Memory B cell (primary cell): Measurements from ENCODE around the gene PTN.

Source experiments
- ATAC-seq: fragments of 150-1000 bp; cut with Tn5 transposase; 2 replicates; pipeline ENCODE4 v1.10.0; 2021; ENCODE audit warnings: low read depth, mild to moderate bottlenecking, moderate library complexity
- DNase-seq, 2 donors: peaks; one replicate each; pipeline ENCODE4 v3.0.0; 2022; ENCODE audit warnings: low spot score in 2 of 2
- H3K27ac Mint-ChIP-seq: one replicate; pipeline ENCODE4 v1.8.0; 2022; ENCODE audit warnings: mild to moderate bottlenecking, moderate library complexity, mixed read lengths
- H3K27me3 Mint-ChIP-seq: one replicate; pipeline ENCODE4 v1.8.0; 2022; ENCODE audit warnings: mixed read lengths
- H3K36me3 Mint-ChIP-seq: one replicate; pipeline ENCODE4 v1.8.0; 2022; ENCODE audit warnings: mild to moderate bottlenecking, mixed read lengths
- H3K4me1 Mint-ChIP-seq: one replicate; pipeline ENCODE4 v1.8.0; 2022; ENCODE audit warnings: mixed read lengths
- H3K4me3 Mint-ChIP-seq: one replicate; pipeline ENCODE4 v1.8.0; 2022; ENCODE audit warnings: mild to moderate bottlenecking, moderate library complexity, mixed read lengths
- H3K9me3 Mint-ChIP-seq: one replicate; pipeline ENCODE4 v1.8.0; 2022; ENCODE audit warnings: mixed read lengths

PTN gene, protein sequence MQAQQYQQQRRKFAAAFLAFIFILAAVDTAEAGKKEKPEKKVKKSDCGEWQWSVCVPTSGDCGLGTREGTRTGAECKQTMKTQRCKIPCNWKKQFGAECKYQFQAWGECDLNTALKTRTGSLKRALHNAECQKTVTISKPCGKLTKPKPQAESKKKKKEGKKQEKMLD

GRCh38 chr7:137343281-137343841 lies at the start of gene PTN:
PTN (minus strand) TSS chr7:137343733; CDS start chr7:137254973, 88,760 bp downstream.
- Mint-ChIP-seq H3K4me1 (peaks cover 2% of the 10 kb centered on the region), H3K27me3 (no peaks in the 10 kb centered on the region), H3K4me3 (no peak within 1 kb of the TSS), H3K36me3 (no peaks in the 10 kb centered on the region), H3K9me3 (peaks cover 2% of the 10 kb centered on the region), H3K27ac (no peak within 1 kb of the TSS)
- no peak for ATAC-seq
- no peak for DNase-seq

- Mint-ChIP-seq H3K4me1 (no peaks in the 10 kb centered on the region), H3K36me3 (no peaks in the 10 kb centered on the region), H3K9me3 (peaks cover 3% of the 10 kb centered on the region), H3K27ac (no peak overlapping the region), H3K4me3 (no peak overlapping the region), H3K27me3 (no peaks in the 10 kb centered on the region)
- DNase-seq (no peak), ATAC-seq (no peak)
These were observed 46.5 kb upstream of the PTN start for GRCh38 chr7:137390076-137390475.

GRCh38 chr7:137388916-137389315 lies 45.4 kb upstream of the PTN start:
- Mint-ChIP-seq H3K27me3 (no peaks in the 10 kb centered on the region), H3K4me3 (no peak overlapping the region), H3K36me3 (no peaks in the 10 kb centered on the region), H3K9me3 (peaks cover 1% of the 10 kb centered on the region), H3K27ac (no peak overlapping the region), H3K4me1 (no peaks in the 10 kb centered on the region)
- no peak for ATAC-seq
- DNase-seq = no peak

DNA sequence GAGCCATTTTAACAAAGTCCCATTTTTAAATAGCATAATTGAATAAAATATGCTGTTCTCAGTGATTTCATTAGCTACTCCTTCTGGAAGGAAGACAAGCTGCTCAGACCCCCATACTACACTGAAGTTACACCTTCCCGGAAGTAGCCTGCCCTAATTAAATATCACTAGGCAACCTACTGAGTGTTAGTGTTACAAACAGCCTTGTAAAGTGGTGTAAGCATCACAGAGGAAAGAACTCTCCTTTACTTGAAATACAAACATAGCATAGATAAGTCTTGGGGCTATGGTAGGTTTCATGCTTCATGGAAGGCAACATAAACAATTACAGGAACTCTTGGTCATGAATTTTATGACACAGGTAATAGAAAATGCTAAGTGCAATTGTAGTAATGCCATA lies 43.4 kb upstream of the PTN start:
- Mint-ChIP-seq H3K27ac (no peak overlapping the region), H3K9me3 (peaks cover 1% of the 10 kb centered on the region), H3K4me1 (no peaks in the 10 kb centered on the region), H3K27me3 (no peaks in the 10 kb centered on the region), H3K36me3 (no peaks in the 10 kb centered on the region), H3K4me3 (no peak overlapping the region)
- DNase-seq (no peak), ATAC-seq (no peak)

DNA sequence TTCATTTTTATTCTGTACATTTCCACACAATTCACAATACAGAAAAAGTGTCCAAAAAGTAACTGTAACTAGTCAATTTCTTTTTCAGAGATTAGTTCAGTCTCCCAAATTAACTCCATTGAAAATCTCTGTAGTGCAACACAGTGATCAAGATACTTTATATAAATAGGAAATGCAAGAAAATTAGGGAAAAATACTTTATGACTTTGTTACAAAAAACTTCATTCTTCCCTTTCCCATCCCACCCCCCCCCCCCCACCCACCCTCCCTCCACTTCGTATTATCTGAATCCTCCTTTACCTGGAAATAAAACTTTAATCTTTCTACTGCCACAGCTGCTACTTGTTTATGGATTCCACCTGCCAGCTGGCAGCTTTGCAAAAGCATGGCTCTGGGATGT lies 37.5 kb upstream of the PTN start:
- ATAC-seq (no peak), DNase-seq (no peak)
- Mint-ChIP-seq H3K27me3 (no peaks in the 10 kb centered on the region), H3K36me3 (no peaks in the 10 kb centered on the region), H3K4me3 (no peak overlapping the region), H3K27ac (no peak overlapping the region), H3K9me3 (peaks cover 5% of the 10 kb centered on the region), H3K4me1 (no peaks in the 10 kb centered on the region)

DNA sequence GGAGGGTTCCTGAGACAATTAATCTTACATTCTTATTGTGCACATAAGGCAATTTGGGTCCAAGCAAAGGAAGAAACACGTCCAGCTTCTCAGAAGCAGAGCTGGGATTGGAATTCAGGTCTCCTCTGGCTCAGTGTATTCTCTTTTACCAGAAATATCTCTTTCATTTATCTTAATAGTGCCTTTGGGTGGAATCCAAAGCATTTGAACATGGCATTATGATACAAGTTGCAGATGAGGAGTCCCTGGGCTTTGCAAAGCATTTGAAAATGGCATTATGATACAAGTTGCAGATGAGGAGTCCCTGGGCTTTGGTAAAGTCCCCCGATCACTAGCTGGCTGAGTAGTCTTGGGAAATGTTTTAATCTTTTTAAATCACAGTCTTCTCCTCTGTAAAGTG lies 30.0 kb upstream of the PTN start:
- ATAC-seq (no peak), DNase-seq (no peak)
- Mint-ChIP-seq H3K27ac (no peak overlapping the region), H3K4me3 (no peak overlapping the region), H3K9me3 (peaks cover 4% of the 10 kb centered on the region), H3K27me3 (no peaks in the 10 kb centered on the region), H3K36me3 (no peaks in the 10 kb centered on the region), H3K4me1 (no peaks in the 10 kb centered on the region)

DNA sequence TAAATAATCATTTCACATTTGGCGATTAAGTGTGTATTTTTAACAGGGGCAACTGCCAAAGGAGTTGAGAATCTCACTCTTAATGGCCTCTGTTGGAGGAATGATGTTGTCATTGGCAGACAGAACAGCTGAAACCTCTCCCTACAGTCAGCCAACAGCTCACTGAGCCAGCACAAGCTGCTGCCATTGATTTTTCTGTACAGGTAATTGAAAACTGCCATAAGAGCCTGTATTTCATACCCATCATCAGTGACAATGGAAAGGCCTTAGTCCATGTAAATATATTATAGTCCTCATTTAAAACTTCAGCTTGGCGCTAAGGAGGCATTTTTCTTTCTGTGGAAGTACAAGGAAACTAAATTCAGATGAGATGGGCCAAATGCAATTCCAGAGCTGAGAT lies 28.1 kb upstream of the PTN start:
- no peaks in the 10 kb centered on the region for H3K9me3 Mint-ChIP-seq
- no peak overlapping the region for H3K27ac Mint-ChIP-seq
- no peak for ATAC-seq

DNA sequence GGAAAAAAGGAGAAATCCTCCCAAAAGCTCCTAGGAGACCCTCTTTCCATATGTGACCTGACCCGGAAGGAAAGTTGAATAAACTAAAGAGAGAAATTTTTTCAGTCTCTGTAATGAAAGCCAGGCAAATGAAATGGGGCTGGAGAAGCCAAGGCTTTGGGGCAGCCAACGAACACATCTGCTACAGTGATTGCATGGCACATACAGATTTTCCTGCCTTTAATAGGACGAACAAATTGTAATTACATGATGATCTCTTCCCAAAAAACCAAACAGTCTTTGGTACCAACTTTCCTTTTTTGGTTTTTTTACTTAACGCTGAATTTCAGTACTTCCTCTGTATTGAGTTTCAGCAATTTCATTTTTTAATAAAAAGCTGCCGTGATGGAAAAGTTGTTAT lies 23.5 kb upstream of the PTN start:
- Mint-ChIP-seq H3K4me1 (no peaks in the 10 kb centered on the region), H3K36me3 (no peaks in the 10 kb centered on the region), H3K9me3 (peaks cover 10% of the 10 kb centered on the region), H3K27ac (no peak overlapping the region), H3K4me3 (no peak overlapping the region), H3K27me3 (no peaks in the 10 kb centered on the region)
- ATAC-seq (no peak), DNase-seq (no peak)

More for the DNA sequence above, 28.1 kb upstream of the PTN start:
- DNase-seq = no peak
- no peaks in the 10 kb centered on the region for H3K4me1 Mint-ChIP-seq
- no peaks in the 10 kb centered on the region for H3K36me3 Mint-ChIP-seq
- no peak overlapping the region for H3K4me3 Mint-ChIP-seq
- H3K27me3 Mint-ChIP-seq = no peaks in the 10 kb centered on the region

- no peak overlapping the region for H3K4me3 Mint-ChIP-seq
- peaks cover 19% of the 10 kb centered on the region for H3K9me3 Mint-ChIP-seq
- ATAC-seq (no peak), DNase-seq (no peak)
- no peaks in the 10 kb centered on the region for H3K27me3 Mint-ChIP-seq
- H3K4me1 Mint-ChIP-seq = no peaks in the 10 kb centered on the region
- no peak overlapping the region for H3K27ac Mint-ChIP-seq
- no peaks in the 10 kb centered on the region for H3K36me3 Mint-ChIP-seq
These were observed 20.1 kb upstream of the PTN start for GRCh38 chr7:137363683-137364082.

GRCh38 chr7:137360087-137360679 lies 16.6 kb upstream of the PTN start:
- H3K4me3 Mint-ChIP-seq = no peak overlapping the region
- no peak for ATAC-seq
- DNase-seq = no peak
- H3K27ac Mint-ChIP-seq = no peak overlapping the region
- H3K27me3 Mint-ChIP-seq = no peaks in the 10 kb centered on the region
- H3K36me3 Mint-ChIP-seq = no peaks in the 10 kb centered on the region
- H3K9me3 Mint-ChIP-seq = peaks cover 23% of the 10 kb centered on the region
- H3K4me1 Mint-ChIP-seq = no peaks in the 10 kb centered on the region

- Mint-ChIP-seq H3K27ac (no peak overlapping the region), H3K9me3 (peaks cover 5% of the 10 kb centered on the region), H3K4me3 (no peak overlapping the region), H3K27me3 (no peaks in the 10 kb centered on the region), H3K36me3 (no peaks in the 10 kb centered on the region), H3K4me1 (no peaks in the 10 kb centered on the region)
- no peak for ATAC-seq
- DNase-seq = no peak
These were observed 11.4 kb upstream of the PTN start for GRCh38 chr7:137354961-137355360.

GRCh38 chr7:137354396-137354795 lies 10.9 kb upstream of the PTN start:
- no peak overlapping the region for H3K4me3 Mint-ChIP-seq
- peaks cover 5% of the 10 kb centered on the region for H3K9me3 Mint-ChIP-seq
- H3K4me1 Mint-ChIP-seq = no peaks in the 10 kb centered on the region
- no peaks in the 10 kb centered on the region for H3K27me3 Mint-ChIP-seq
- no peaks in the 10 kb centered on the region for H3K36me3 Mint-ChIP-seq
- ATAC-seq (no peak), DNase-seq (no peak)
- no peak overlapping the region for H3K27ac Mint-ChIP-seq

GRCh38 chr7:137351941-137352340 lies 8.4 kb upstream of the PTN start:
- no peak overlapping the region for H3K4me3 Mint-ChIP-seq
- no peaks in the 10 kb centered on the region for H3K4me1 Mint-ChIP-seq
- H3K27ac Mint-ChIP-seq = no peak overlapping the region
- no peak for DNase-seq
- peaks cover 2% of the 10 kb centered on the region for H3K9me3 Mint-ChIP-seq
- no peaks in the 10 kb centered on the region for H3K36me3 Mint-ChIP-seq
- H3K27me3 Mint-ChIP-seq = no peaks in the 10 kb centered on the region
- ATAC-seq = no peak

DNA sequence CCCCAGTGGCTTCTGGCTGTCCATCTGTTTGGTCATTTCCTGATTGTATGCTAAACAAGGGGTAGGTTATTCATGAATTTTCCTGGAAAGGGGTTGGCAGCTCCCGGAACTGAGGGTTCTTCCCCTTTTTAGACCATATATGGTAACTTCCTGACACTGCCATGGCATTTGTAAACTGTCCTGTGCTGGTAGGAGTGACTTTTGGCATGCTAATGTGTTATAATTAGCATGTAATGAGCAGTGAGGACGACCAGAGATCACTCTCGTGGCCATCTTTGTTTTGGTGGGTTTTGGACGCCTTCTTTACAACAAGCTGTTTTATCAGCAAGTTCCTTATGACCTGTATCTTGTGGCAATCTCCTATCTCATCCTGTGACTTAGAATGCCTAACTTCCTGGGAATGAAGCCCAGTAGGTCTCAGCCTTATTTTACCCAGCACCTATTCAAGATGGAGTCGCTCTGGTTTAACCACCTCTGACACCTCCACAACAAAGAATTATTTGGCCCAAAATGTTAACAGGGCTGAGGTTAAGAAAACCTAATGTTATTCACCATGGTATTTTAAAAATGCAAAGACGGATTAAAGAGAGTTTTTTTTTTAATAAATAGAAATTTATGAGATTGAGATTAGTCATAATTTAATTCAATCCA lies 2.4 kb upstream of the PTN start:
- Mint-ChIP-seq H3K36me3 (no peaks in the 10 kb centered on the region), H3K9me3 (no peaks in the 10 kb centered on the region), H3K27me3 (no peaks in the 10 kb centered on the region), H3K4me3 (no peak overlapping the region), H3K4me1 (peaks cover 2% of the 10 kb centered on the region), H3K27ac (no peak overlapping the region)
- no peak for DNase-seq
- no peak for ATAC-seq
